ENCODE measurements around the gene LAMTOR3. TPM values are rescaled to one million over a fixed set of nuclear protein-coding genes. Genes with fewer than 3 reads are reported as not detected.

Gene LAMTOR3
- total and polyA plus RNA-seq, 2 experiments from 2014 or later: 126 to 143 TPM

DNA sequence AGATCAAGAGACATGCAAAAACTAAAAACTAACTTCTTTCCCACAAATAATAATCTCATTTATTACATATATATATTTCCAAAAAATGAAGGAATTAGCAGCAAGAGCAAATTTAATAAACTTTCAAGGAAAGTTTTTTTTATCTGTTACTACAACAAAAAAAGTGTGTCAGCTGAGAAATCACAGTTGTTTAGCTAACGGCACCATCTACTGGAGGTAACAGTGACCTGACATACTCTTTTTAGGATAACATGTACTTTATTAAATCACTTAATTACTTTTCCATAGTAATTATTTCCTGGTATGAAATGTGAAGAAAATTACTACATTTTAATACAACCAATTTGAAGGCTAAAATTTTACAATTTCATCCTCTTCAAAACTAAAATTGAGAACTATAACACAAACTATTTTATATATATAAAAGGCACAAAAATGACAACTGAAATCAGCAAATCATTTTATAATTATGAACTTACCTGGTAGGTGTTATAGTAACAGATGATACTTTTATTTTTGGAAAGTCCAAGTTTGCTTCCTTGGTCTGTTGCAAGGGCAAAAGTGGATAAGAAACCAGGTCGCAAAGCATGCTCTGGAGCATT is 9.1 kb downstream of the LAMTOR3 start:
- Histone ChIP-seq H3K4me2 (no peak overlapping the region), H3K36me3 (replicated peaks; ENCODE audit: insufficient read depth, low read depth) (no peaks in the 10 kb centered on the region), H4K20me1 (ENCODE audit: insufficient read depth, poor library complexity, severe bottlenecking) (no peaks in the 10 kb centered on the region), H3K4me1 (ENCODE audit: insufficient read depth) (no peaks in the 10 kb centered on the region), H3K27me3 (no peaks in the 10 kb centered on the region), H3K79me2 (peaks cover 30% of the 10 kb centered on the region), H3K9me2 (replicated peaks; ENCODE audit: insufficient read depth) (no peaks in the 10 kb centered on the region), H3K4me3 (no peak overlapping the region), H2AFZ (no peak overlapping the region), H3K27ac (no peak overlapping the region), H3K9me3 (ENCODE audit: low read depth) (no peaks in the 10 kb centered on the region)
- peak; percentile 56 for DNase-seq (ENCODE audit: low spot score)
- TF ChIP-seq EZH2 (IDR thresholded peaks at IDR 0.05; ENCODE audit: borderline replicate concordance): no peak
- no peak for TF ChIP-seq EZH2phosphoT487 (IDR thresholded peaks at IDR 0.05; ENCODE audit: low read depth, severe bottlenecking, unreplicated experiment)
- TF ChIP-seq, protein P1, sequence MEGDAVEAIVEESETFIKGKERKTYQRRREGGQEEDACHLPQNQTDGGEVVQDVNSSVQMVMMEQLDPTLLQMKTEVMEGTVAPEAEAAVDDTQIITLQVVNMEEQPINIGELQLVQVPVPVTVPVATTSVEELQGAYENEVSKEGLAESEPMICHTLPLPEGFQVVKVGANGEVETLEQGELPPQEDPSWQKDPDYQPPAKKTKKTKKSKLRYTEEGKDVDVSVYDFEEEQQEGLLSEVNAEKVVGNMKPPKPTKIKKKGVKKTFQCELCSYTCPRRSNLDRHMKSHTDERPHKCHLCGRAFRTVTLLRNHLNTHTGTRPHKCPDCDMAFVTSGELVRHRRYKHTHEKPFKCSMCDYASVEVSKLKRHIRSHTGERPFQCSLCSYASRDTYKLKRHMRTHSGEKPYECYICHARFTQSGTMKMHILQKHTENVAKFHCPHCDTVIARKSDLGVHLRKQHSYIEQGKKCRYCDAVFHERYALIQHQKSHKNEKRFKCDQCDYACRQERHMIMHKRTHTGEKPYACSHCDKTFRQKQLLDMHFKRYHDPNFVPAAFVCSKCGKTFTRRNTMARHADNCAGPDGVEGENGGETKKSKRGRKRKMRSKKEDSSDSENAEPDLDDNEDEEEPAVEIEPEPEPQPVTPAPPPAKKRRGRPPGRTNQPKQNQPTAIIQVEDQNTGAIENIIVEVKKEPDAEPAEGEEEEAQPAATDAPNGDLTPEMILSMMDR (IDR thresholded peaks at IDR 0.05; ENCODE audit: poor library complexity): peak; percentile 65
- 78% methylated on average over 2 of the region's 2 CpGs for WGBS (ENCODE audit: low lambda C conversion rate, missing lambda C conversion rate)

DNA sequence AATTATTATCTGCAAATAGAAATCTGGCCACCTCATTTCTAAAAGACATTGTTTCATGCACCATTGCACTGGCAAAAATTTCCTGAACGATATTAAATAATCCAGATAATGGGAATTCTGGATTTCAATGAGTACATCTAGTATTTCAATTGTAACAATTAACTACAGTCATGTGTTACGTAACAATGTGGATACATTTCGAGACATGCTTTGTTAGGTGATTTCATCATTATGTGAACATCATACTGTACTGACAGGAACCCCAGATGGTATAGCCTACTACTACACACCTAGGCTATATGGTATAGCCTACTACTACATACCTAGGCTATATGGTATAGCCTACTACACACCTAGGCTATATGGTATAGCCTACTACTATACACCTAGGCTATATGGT is 14.8 kb downstream of the LAMTOR3 start:
- WGBS (ENCODE audit: low lambda C conversion rate, missing lambda C conversion rate): 94% methylated on average over 3 of the region's 3 CpGs
- no peaks in the 10 kb centered on the region for H3K9me2 ChIP-seq (replicated peaks; ENCODE audit: insufficient read depth)
- TF ChIP-seq EZH2 (IDR thresholded peaks at IDR 0.05; ENCODE audit: borderline replicate concordance): no peak
- no peak for TF ChIP-seq EZH2phosphoT487 (IDR thresholded peaks at IDR 0.05; ENCODE audit: low read depth, severe bottlenecking, unreplicated experiment)
- TF ChIP-seq, protein P1 (IDR thresholded peaks at IDR 0.05; ENCODE audit: poor library complexity): no peak
- no peaks in the 10 kb centered on the region for H3K79me2 ChIP-seq
- H3K27me3 ChIP-seq: no peaks in the 10 kb centered on the region
- no peaks in the 10 kb centered on the region for H4K20me1 ChIP-seq (ENCODE audit: insufficient read depth, poor library complexity, severe bottlenecking)
- H3K4me1 ChIP-seq (ENCODE audit: insufficient read depth): peaks cover 6% of the 10 kb centered on the region
- no peak overlapping the region for H2AFZ ChIP-seq
- H3K9me3 ChIP-seq (ENCODE audit: low read depth): no peaks in the 10 kb centered on the region
- H3K4me2 ChIP-seq: no peak overlapping the region
- no peak overlapping the region for H3K4me3 ChIP-seq
- no peak for DNase-seq (ENCODE audit: low spot score)
- no peaks in the 10 kb centered on the region for H3K36me3 ChIP-seq (replicated peaks; ENCODE audit: insufficient read depth, low read depth)
- H3K27ac ChIP-seq: no peak overlapping the region

DNA sequence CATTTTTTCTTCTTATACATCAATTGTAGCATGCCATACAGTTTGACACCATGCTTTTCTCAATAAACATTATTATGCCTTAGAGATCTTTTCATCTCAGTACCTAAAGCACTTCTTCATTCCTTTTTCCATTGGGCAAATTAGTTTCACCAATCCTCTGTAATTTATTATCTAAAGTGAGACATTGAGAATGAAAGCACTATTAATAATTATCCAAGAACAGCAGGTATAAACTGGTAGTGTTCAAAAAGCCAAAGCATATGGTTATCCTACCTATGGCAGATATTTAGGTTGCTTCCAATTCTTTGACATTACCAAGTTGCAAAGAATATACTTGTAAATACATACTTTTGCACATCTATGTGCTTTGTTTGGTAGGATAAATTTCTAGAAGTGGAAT is 15.6 kb downstream of the LAMTOR3 start:
- TF ChIP-seq, protein P1 (IDR thresholded peaks at IDR 0.05; ENCODE audit: poor library complexity): no peak
- TF ChIP-seq EZH2 (IDR thresholded peaks at IDR 0.05; ENCODE audit: borderline replicate concordance): no peak
- no peak for TF ChIP-seq EZH2phosphoT487 (IDR thresholded peaks at IDR 0.05; ENCODE audit: low read depth, severe bottlenecking, unreplicated experiment)
- peaks cover 6% of the 10 kb centered on the region for H3K4me1 ChIP-seq (ENCODE audit: insufficient read depth)
- no peaks in the 10 kb centered on the region for H4K20me1 ChIP-seq (ENCODE audit: insufficient read depth, poor library complexity, severe bottlenecking)
- H3K9me2 ChIP-seq (replicated peaks; ENCODE audit: insufficient read depth): no peaks in the 10 kb centered on the region
- H3K36me3 ChIP-seq (replicated peaks; ENCODE audit: insufficient read depth, low read depth): no peaks in the 10 kb centered on the region
- H3K27me3 ChIP-seq: no peaks in the 10 kb centered on the region
- H3K4me3 ChIP-seq: no peak overlapping the region
- DNase-seq (ENCODE audit: low spot score): no peak
- H3K4me2 ChIP-seq: no peak overlapping the region
- no peaks in the 10 kb centered on the region for H3K79me2 ChIP-seq
- H3K27ac ChIP-seq: no peak overlapping the region
- H2AFZ ChIP-seq: no peak overlapping the region
- no peaks in the 10 kb centered on the region for H3K9me3 ChIP-seq (ENCODE audit: low read depth)

Data from hepatocyte (in vitro differentiated cells).